ENCODE measurements around the gene DUS1L.

The DUS1L gene

GRCh38 chr17:82054351-82055022 is 11.1 kb downstream of the DUS1L start:
- DNase-seq, result no peak
- Histone ChIP-seq H3K9me3 (no peaks in the 10 kb centered on the region), H3K27me3 (no peaks in the 10 kb centered on the region), H3K4me3 (no peak overlapping the region), H3K27ac (no peak overlapping the region), H3K36me3 (peaks cover 32 to 74% (median 63%) of the 10 kb centered on the region in 3 donors), H3K4me1 (peaks cover 6 to 43% (median 30%) of the 10 kb centered on the region in 4 donors)
- no peak for TF ChIP-seq CTCF (IDR thresholded peaks at IDR 0.05)
- intact Hi-C loops (cut with DNase I; ENCODE audit: low total_unique reads), result no loop called here

- peaks cover 34 to 74% (median 63%) of the 10 kb centered on the region in 3 donors for H3K36me3 ChIP-seq
- DNase-seq, result no peak
- peaks cover 6 to 45% (median 30%) of the 10 kb centered on the region in 4 donors for H3K4me1 ChIP-seq
- H3K27ac ChIP-seq, result no peak overlapping the region
- H3K4me3 ChIP-seq, result no peak overlapping the region
- intact Hi-C loops (cut with DNase I; ENCODE audit: low total_unique reads), result no loop called here
- no peaks in the 10 kb centered on the region for H3K27me3 ChIP-seq
- no peak for TF ChIP-seq CTCF (IDR thresholded peaks at IDR 0.05)
- H3K9me3 ChIP-seq, result no peaks in the 10 kb centered on the region
These were observed 11.9 kb downstream of the DUS1L start for GRCh38 chr17:82053556-82054263.

- peaks cover 34 to 74% (median 63%) of the 10 kb centered on the region in 3 donors for H3K36me3 ChIP-seq
- H3K9me3 ChIP-seq, result no peaks in the 10 kb centered on the region
- no peak overlapping the region for H3K27ac ChIP-seq
- intact Hi-C loops (cut with DNase I; ENCODE audit: low total_unique reads), result no loop called here
- H3K4me3 ChIP-seq, result peak overlapping the region; percentile 75 to 93
- DNase-seq, result no peak
- H3K4me1 ChIP-seq, result peaks cover 6 to 45% (median 30%) of the 10 kb centered on the region in 4 donors
- TF ChIP-seq CTCF (IDR thresholded peaks at IDR 0.05), result no peak
- H3K27me3 ChIP-seq, result no peaks in the 10 kb centered on the region
These were observed 12.5 kb downstream of the DUS1L start for GRCh38 chr17:82053130-82053529.

GRCh38 chr17:82052638-82053059 is 13.0 kb downstream of the DUS1L start:
- peaks cover 6 to 45% (median 30%) of the 10 kb centered on the region in 4 donors for H3K4me1 ChIP-seq
- peaks cover 38 to 74% (median 63%) of the 10 kb centered on the region in 3 donors for H3K36me3 ChIP-seq
- intact Hi-C loops (cut with DNase I; ENCODE audit: low total_unique reads), result no loop called here
- no peaks in the 10 kb centered on the region for H3K9me3 ChIP-seq
- TF ChIP-seq CTCF (IDR thresholded peaks at IDR 0.05), result no peak
- peak overlapping the region; percentile 75 to 93 for H3K4me3 ChIP-seq
- peak overlapping the region; percentile 57 to 75 for H3K27ac ChIP-seq
- DNase-seq, result no peak
- no peaks in the 10 kb centered on the region for H3K27me3 ChIP-seq

- no peak for TF ChIP-seq CTCF (IDR thresholded peaks at IDR 0.05)
- no peaks in the 10 kb centered on the region for H3K27me3 ChIP-seq
- peaks cover 44 to 74% (median 63%) of the 10 kb centered on the region in 3 donors for H3K36me3 ChIP-seq
- intact Hi-C loops (cut with DNase I; ENCODE audit: low total_unique reads), result no loop called here
- peak within 1 kb of the TSS; percentile 66 to 75 for H3K27ac ChIP-seq
- H3K4me3 ChIP-seq, result peak within 1 kb of the TSS; percentile 75 to 93
- H3K4me1 ChIP-seq, result peaks cover 6 to 45% (median 30%) of the 10 kb centered on the region in 4 donors
- H3K9me3 ChIP-seq, result no peaks in the 10 kb centered on the region
- DNase-seq, result peak; percentile 72 to 85
These were observed 13.6 kb downstream of the DUS1L start, which contains the start of the genes GPS1 and RFNG for GRCh38 chr17:82051776-82052637. Gene GPS1 (plus strand): TSS chr17:82051898. CDS start chr17:82051932, 34 bp downstream. Gene RFNG (minus strand): TSS chr17:82051811. CDS start chr17:82051766, 45 bp downstream.

Data from tibial artery (tissue), 4 donors.